SJSA1 (cell line): ENCODE data around the gene AGBL1. TPM values are rescaled to one million over a fixed set of nuclear protein-coding genes. Genes with fewer than 3 reads are reported as not detected.

ENCODE experiments used
- DNase-seq, 2 experiments: peaks; one replicate each; pipeline ENCODE4 v3.0.0-alpha.2; 2015 to 2020; ENCODE audit warnings: low spot score in 2 of 2, low read depth in 1 of 2
- H3K27ac ChIP-seq: fragments of 250-450 bp; sonication (Bioruptor Pico); 2 replicates; pipeline ENCODE4 v1.5.1; 2020; ENCODE audit warnings: mild to moderate bottlenecking, moderate library complexity
- H3K27me3 ChIP-seq: fragments of 250-450 bp; sonication (Bioruptor Pico); replicated peaks from 2 replicates; pipeline ENCODE4 v1.5.1; 2020; ENCODE audit warnings: mild to moderate bottlenecking, moderate library complexity
- H3K36me3 ChIP-seq: fragments of 250-450 bp; sonication (Bioruptor Pico); 2 replicates; pipeline ENCODE4 v1.5.1; 2020; ENCODE audit warnings: mild to moderate bottlenecking
- H3K4me1 ChIP-seq: fragments of 250-450 bp; sonication (Bioruptor Pico); replicated peaks from 2 replicates; pipeline ENCODE4 v1.6.1; 2021; ENCODE audit warnings: mild to moderate bottlenecking
- H3K4me3 ChIP-seq: fragments of 250-450 bp; sonication (Bioruptor Pico); 2 replicates; pipeline ENCODE4 v1.5.1; 2020; ENCODE audit warnings: mild to moderate bottlenecking
- H3K9me3 ChIP-seq: fragments of 250-450 bp; sonication (Bioruptor Pico); replicated peaks from 2 replicates; pipeline ENCODE4 v1.5.1; 2020; ENCODE audit warnings: mild to moderate bottlenecking
- total RNA-seq: library from RNA; depleted of rRNA; stranded (reverse); fragments of >200 nt; shearing (Covaris generic); gene quantifications from 2 replicates; pipeline ENCODE4 v1.2.3, GENCODE V29; 2014

AGBL1 gene
- total RNA-seq, 1 experiment from 2014 or later, result not detected

DNA sequence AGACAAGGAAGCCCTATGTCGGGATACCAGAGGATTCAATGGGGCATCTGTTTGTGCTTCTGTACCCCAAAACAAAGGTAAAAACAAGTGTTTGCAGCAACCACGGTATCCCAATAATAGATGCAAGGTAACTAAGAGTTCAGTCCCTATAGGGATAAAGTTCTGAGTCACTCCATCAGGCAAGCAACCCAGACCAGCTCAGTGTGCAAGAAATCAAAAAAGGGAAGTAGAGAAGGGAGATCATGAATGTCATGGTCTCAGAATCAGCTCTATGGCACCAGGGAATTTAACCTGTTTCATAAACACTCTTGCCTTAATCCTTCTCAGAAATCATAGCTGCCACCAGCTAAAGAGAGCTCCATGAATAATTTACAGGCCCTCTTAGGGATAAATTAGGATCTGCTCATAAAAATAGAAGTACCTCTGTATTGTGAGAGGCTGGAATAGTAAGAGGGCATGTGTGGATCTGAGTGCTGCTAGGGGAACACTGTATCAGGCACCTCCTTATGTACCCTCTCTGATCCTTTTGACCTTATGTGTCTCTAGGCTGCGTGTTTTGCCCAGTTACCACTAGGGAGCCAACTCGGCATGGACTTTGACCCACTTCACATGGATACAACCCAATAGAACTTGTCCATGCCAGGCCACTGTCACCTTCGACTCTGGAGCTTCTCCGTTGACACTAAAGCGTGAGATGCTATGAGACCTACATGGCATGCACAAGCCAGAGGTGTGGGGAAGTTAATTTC, 754.6 kb downstream of the AGBL1 start:
- Histone ChIP-seq H3K9me3 (no peaks in the 10 kb centered on the region), H3K4me1 (no peaks in the 10 kb centered on the region), H3K27me3 (no peaks in the 10 kb centered on the region), H3K27ac (no peak overlapping the region), H3K4me3 (no peak overlapping the region), H3K36me3 (no peaks in the 10 kb centered on the region)
- no peak for DNase-seq

DNA sequence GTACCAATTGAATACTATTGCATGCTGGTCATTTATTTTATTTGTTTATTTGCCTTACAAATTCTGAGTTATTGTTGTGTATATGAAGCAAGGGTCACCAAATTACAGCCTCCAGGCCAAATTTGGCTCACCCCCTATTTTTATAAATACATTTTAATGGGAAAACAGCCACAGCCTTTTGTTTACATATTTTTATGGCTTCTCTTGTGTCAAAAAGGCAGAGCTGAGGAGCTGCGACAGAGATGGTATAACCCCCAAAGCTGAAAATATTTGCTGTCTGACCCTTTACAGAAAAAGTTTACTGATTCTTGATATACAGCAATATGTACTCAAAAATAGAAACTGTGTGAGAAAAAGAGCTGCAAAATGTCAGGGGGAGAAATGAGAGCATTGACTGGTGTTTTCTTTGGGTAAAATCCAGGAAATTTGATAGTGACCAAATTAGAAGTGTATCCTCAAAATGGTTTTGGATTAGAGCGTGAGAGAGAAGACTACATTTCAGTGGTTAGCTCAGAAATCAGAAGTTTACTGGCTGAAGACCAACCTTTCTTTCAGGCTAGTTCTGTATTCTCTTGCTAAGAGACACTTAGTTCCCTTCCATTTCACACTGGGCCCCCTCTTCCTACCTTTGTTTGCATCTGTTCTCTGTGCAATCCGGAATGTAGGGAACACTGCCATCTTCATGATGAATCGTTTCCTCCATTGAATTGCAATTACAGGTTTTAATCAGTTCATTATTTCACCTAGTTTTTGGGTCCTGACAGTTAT, 757.8 kb downstream of the AGBL1 start:
- Histone ChIP-seq H3K27me3 (no peaks in the 10 kb centered on the region), H3K36me3 (no peaks in the 10 kb centered on the region), H3K4me1 (no peaks in the 10 kb centered on the region), H3K4me3 (no peak overlapping the region), H3K27ac (no peak overlapping the region), H3K9me3 (no peaks in the 10 kb centered on the region)
- no peak for DNase-seq

DNA sequence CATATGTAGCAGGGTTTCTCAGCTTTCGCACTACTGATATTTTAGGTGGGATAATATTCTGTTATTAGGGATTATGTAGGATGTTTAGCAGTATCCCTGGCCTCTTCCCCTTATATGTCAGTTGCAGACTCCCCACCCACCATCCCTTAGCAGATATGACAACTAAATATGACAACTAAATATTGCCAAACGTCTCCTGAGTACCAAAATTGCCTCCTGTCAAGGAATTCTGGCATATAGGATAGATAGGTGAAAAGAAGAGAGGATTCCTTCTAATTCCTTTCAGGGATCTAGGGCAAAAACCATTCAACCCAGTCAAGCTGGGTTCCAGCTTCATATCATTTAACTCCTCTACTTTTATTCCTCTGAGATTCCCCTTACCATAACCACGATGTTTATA, 759.8 kb downstream of the AGBL1 start:
- Histone ChIP-seq H3K4me3 (no peak overlapping the region), H3K36me3 (no peaks in the 10 kb centered on the region), H3K27me3 (no peaks in the 10 kb centered on the region), H3K4me1 (no peaks in the 10 kb centered on the region), H3K27ac (no peak overlapping the region), H3K9me3 (no peaks in the 10 kb centered on the region)
- DNase-seq, result no peak

DNA sequence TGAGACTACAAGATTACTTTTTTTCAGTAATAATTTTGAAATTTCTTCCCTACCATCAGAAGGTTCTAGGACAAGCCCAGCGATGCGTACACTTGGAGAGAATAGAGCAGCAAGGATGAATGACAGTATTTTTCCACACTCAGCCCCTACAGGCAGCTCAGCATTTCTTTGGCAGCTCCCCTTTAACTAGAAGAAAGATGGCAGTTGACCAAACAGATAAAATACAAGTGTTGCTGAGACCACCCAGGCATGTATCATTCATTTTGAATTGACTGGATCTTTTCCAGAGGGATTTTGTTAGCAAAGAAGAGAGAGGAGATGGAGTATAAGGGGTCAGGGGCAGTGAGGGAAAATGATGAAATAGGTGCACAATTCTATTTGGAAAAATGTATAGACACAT, 761.3 kb downstream of the AGBL1 start:
- Histone ChIP-seq H3K4me3 (no peak overlapping the region), H3K27me3 (no peaks in the 10 kb centered on the region), H3K27ac (no peak overlapping the region), H3K36me3 (no peaks in the 10 kb centered on the region), H3K9me3 (no peaks in the 10 kb centered on the region), H3K4me1 (no peaks in the 10 kb centered on the region)
- DNase-seq, result no peak

DNA sequence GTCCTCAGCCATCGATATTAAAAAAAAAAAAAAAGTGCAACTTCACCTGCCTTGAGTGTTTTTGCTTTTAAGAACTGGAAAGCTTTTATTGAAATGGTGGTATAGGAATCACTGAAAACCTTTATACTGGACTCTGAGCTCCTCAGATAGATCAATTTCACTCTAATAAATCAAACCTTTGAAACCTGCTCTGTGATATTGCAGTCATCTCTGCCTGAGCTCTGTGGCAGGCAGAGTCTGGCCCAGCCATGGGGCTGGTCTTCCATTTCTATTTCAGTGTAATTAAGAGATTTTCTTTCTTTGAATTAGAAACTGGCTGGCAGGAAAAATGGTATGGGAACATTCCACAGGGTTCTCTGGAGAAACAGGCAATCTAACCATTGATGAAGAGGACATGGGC, 762.5 kb downstream of the AGBL1 start:
- DNase-seq, result no peak
- Histone ChIP-seq H3K9me3 (no peaks in the 10 kb centered on the region), H3K4me1 (no peaks in the 10 kb centered on the region), H3K27me3 (no peaks in the 10 kb centered on the region), H3K36me3 (no peaks in the 10 kb centered on the region), H3K4me3 (no peak overlapping the region), H3K27ac (no peak overlapping the region)

DNA sequence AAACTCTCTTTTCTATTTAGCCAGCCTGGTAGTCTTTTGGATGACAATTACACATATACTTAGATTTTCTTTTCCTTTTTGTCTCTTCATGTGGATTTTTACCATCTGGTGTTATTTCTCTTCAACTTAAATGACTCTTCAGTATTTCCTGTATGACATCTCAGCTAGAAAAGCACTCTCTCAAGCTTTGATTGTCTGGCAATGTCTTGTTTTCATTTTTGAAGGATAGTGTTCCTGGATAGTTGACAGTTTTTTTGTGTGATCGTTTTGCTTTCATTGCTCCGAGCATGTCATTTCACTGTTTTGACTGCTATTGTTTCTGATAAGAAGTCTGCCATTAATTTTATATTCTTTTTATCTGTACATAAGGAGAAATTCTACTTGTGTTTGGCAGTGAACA, 766.4 kb downstream of the AGBL1 start:
- 0 out of 2 replicates have a peak, but pooled peaks cover 3% of the 10 kb centered on the region for H3K27me3 ChIP-seq
- H3K36me3 ChIP-seq, result no peaks in the 10 kb centered on the region
- H3K4me1 ChIP-seq, result no peaks in the 10 kb centered on the region
- no peaks in the 10 kb centered on the region for H3K9me3 ChIP-seq
- no peak overlapping the region for H3K27ac ChIP-seq
- no peak for DNase-seq
- H3K4me3 ChIP-seq, result no peak overlapping the region

DNA sequence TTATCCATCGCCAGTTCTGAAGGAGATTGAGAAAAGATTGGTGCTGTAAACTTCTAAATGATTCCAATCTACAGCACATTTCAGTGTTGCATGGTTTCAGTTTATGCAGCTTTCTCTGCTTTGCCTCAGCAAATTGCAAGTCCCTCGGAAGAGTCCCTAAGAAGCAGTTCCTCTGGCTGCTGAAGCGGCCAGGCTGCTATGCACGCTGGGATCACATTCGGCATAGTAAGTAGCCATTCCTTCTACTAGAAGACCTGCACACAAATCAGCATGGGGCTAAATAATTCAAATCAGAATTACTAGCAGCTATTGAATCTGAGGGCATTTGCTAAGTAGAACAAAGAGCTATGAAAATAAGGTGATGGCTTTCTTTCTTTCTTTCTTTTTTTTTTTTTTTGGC, 769.5 kb downstream of the AGBL1 start:
- no peaks in the 10 kb centered on the region for H3K36me3 ChIP-seq
- H3K27me3 ChIP-seq, result 0 out of 2 replicates have a peak, but pooled peaks cover 3% of the 10 kb centered on the region
- H3K4me3 ChIP-seq, result no peak overlapping the region
- no peaks in the 10 kb centered on the region for H3K9me3 ChIP-seq
- H3K4me1 ChIP-seq, result no peaks in the 10 kb centered on the region
- no peak for DNase-seq
- H3K27ac ChIP-seq, result no peak overlapping the region

DNA sequence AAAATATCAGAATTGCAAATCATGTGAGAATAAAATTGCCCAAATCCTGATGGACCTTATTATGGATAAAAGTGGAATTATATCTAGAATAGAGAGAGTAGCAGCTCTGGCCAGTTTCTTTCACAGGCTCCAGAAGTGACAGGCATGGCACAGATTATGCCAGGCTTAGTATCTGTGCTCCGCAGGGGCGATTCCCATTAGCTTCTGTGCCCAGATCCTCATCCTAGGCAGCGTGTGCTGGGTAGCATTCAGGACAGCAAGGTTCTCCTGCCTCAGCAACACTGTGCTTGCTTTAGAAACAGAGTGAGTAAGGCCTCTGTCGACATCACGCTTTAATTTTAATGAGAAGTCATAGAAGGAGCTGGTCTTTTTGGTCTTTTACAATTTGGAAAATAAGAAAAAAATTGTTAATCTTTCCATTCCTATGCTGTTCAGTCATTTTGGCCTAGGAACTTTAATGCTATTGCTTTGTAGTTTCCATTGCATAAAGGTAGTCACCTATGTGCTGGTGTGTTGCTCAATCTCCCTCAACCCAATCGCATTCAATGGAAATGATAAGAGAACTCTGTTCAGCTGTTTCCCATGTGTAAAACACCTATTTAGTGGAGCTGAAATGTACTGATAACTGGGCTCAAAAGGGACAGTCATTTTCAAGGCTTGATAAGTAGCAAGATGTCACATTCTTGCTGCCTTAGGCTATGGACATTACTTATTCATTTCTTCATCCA, 770.1 kb downstream of the AGBL1 start:
- no peak for DNase-seq
- Histone ChIP-seq H3K4me1 (no peaks in the 10 kb centered on the region), H3K4me3 (no peak overlapping the region), H3K27ac (no peak overlapping the region), H3K9me3 (no peaks in the 10 kb centered on the region), H3K36me3 (no peaks in the 10 kb centered on the region), H3K27me3 (0 out of 2 replicates have a peak, but pooled peaks cover 3% of the 10 kb centered on the region)

DNA sequence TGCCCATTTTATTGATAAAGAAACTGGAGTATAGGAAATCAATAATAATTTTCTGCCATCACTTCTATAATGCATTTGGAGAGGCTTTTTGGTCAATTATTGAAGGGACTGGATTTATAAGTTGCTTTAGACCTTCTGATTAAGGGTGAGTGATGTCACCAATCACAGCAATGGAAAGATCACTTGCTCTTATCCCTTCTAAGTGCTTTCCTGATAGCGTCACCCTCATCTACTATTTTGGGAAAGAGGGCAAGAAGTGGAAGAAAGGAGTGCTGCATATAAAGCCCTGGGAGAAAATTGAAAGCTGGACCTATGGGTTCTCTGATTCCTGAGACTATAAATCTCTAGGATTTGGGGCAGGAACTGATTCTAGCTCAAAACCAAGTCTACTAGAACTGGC, 771.3 kb downstream of the AGBL1 start:
- Histone ChIP-seq H3K27me3 (0 out of 2 replicates have a peak, but pooled peaks cover 3% of the 10 kb centered on the region), H3K4me3 (no peak overlapping the region), H3K9me3 (no peaks in the 10 kb centered on the region)

DNA sequence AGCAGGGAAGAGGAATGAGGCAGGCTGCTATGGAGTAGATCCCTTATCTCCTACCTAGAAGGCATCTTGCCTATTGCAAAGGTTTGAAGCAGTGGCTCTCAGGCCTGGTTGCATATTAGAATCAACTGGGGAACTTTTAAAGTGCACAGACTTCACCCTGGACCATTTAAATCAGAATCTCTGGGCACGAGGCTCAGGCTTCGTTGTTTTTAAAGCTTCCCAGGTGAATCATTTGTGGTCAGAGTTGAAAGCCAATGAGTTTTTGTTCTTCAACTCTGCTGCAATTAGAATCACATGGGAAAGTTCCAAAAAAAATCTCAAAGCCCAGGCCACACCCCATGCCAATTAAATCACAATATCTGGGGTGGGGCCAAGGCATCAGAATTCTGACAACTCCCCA, 773.1 kb downstream of the AGBL1 start:
- no peak overlapping the region for H3K4me3 ChIP-seq
- H3K36me3 ChIP-seq, result no peaks in the 10 kb centered on the region
- no peaks in the 10 kb centered on the region for H3K9me3 ChIP-seq
- H3K27me3 ChIP-seq, result 0 out of 2 replicates have a peak, but pooled peaks cover 3% of the 10 kb centered on the region
- DNase-seq, result no peak
- no peak overlapping the region for H3K27ac ChIP-seq
- H3K4me1 ChIP-seq, result no peaks in the 10 kb centered on the region

More for the DNA sequence above, 771.3 kb downstream of the AGBL1 start:
- no peaks in the 10 kb centered on the region for H3K4me1 ChIP-seq
- H3K27ac ChIP-seq, result no peak overlapping the region
- no peaks in the 10 kb centered on the region for H3K36me3 ChIP-seq
- no peak for DNase-seq

DNA sequence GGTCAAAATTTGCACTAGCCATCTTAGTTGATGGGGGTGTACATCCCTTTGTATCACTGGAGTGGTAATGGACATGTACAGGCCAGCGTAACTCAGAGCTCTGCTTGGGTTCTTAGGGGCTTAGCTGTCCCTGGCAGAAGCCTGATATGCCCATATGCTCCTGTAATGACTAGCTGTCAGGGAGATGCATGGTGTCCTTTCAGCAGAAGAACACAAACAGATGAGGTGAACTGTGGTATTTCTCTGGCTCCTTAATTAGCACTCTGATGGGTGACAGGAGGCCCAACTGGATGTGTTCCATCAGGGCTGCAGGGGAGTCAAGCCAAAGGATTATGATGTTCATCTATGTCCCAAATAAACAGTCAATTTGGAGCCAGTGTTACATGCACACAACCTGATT, 774.5 kb downstream of the AGBL1 start:
- Histone ChIP-seq H3K4me3 (no peak overlapping the region), H3K9me3 (no peaks in the 10 kb centered on the region), H3K36me3 (no peaks in the 10 kb centered on the region), H3K27ac (no peak overlapping the region), H3K27me3 (no peaks in the 10 kb centered on the region), H3K4me1 (no peaks in the 10 kb centered on the region)
- no peak for DNase-seq

DNA sequence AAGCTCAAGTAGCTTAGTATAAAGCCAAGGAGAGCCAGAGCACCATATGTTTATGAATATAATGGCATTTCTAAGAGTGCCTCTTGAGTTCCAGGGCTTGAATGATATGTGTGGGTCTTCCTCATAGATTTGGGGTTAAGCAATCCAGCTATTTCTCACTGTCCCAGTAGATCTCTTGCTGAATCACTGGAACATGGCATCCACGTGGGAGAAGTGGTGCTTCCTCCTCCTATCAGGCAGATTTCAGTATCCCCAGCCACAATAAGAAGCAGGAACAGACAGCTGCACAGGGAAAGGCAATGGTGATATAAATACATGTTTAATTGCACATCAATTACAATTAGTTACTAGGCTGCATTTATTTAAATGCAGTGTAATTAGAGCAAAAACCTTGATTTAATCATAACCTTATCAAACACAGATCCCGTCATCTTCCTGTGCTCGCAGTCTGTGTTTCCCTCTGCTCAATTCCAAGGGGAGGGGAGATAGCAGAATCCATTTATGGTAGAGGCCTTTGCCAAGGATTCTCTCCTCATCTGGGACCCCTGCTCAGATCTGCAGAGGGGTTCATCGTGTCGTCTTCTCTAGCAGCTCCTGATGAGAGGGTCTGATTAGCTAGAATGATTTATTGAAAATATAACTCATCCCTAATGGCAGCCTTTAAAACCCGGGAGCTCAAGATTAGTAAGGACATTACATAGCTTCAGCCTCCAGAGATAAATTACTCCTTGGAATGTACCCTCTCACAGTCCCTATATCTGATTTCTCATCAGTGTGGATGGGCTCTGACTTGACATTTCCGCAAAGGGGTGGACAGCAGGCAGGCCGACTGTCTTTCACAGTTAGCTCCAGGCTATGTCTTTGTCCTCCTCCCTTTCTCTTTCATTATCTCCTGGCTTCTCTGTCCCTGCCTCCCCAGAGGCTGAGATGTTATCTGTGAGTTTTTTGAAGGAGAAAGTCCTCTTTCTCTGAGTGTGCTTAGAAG, 775.9 kb downstream of the AGBL1 start:
- Histone ChIP-seq H3K27ac (no peak overlapping the region), H3K36me3 (no peaks in the 10 kb centered on the region), H3K4me3 (no peak overlapping the region), H3K9me3 (no peaks in the 10 kb centered on the region), H3K27me3 (no peaks in the 10 kb centered on the region), H3K4me1 (no peaks in the 10 kb centered on the region)
- DNase-seq, result no peak

DNA sequence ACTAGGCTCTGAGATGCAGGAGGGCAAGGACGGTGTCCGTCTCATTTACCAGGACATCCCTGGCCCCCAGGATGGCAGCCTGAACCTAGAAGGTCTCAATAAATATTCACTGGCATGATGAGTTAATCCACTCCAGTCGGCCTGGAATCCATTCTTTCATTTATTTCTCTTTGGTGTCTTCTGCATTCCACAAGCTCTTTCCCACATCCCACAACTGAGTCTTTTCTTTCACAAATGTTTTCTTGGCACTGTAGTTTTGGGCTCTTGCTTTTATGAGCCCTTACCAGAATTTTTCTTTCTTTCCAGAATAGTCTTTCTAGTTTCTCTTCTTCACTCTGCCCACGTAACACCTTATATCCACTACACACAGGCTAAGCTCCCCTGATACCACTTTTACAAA, 778.0 kb downstream of the AGBL1 start:
- H3K4me3 ChIP-seq, result no peak overlapping the region
- DNase-seq, result no peak
- H3K36me3 ChIP-seq, result no peaks in the 10 kb centered on the region
- H3K27ac ChIP-seq, result no peak overlapping the region
- no peaks in the 10 kb centered on the region for H3K9me3 ChIP-seq
- no peaks in the 10 kb centered on the region for H3K4me1 ChIP-seq
- H3K27me3 ChIP-seq, result no peaks in the 10 kb centered on the region
